Neural progenitor cell (in vitro differentiated cells): ENCODE data around the gene PVRIG.

Experiments used
- CTCF ChIP-seq: fragments of 200-600 bp; sonication (generic); IDR thresholded peaks from 2 replicates; pipeline ENCODE4 v1.5.1; 2017; ENCODE audit warnings: antibody characterized with exemption, mild to moderate bottlenecking
- EZH2 ChIP-seq: fragments of 200-600 bp; sonication (generic); IDR thresholded peaks from 2 replicates; pipeline ENCODE4 v1.6.1; 2017; ENCODE audit warnings: antibody characterized with exemption, mild to moderate bottlenecking, moderate library complexity

DNA sequence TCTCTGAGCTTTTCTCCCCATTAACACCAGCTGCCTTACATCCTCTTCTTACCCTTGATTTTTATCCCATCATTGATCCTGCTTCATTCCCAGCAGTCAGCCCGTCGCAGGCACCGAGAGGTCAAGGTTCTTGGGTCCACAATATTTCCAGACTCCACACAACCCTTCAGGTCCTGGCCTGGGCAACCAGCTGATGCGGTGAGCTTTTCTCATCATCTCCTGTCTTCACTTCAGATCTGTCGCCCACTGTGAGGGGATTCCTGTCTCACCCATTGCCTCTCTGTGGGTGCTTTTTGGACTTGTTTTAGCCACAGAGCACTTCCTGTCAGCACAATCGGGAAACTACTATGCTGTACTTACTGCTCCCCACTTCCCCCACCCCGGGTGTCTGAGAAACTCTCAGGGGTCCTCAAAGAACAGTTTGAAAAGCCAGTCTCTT, 8.4 kb upstream of the PVRIG start:
- TF ChIP-seq CTCF (no peak), EZH2 (no peak)
